Measurements from ENCODE around the gene ATOSB.

ATOSB gene

GRCh38 chr9:35104586-35104985 lies 11.1 kb downstream of the ATOSB start:
- Histone ChIP-seq H3K4me3 (ENCODE audit: extremely low read depth, insufficient read depth, low read length, poor library complexity, severe bottlenecking) (no peak overlapping the region), H3K36me3 (ENCODE audit: control insufficient read depth, insufficient read depth, low read length) (peaks cover 75% of the 10 kb centered on the region)

GRCh38 chr9:35103660-35104191 lies 11.9 kb downstream of the ATOSB start:
- 27 to 41% methylated on average over 4 to 5 of the region's 5 CpGs for WGBS, 2 experiments (ENCODE audit: insufficient coverage in 2 of 2)
- Histone ChIP-seq H3K4me3 (ENCODE audit: extremely low read depth, insufficient read depth, low read length, poor library complexity, severe bottlenecking) (peak overlapping the region; percentile 73), H3K36me3 (ENCODE audit: control insufficient read depth, insufficient read depth, low read length) (peaks cover 77% of the 10 kb centered on the region), H3K27ac (ENCODE audit: low read depth, low read length, severe bottlenecking) (peak overlapping the region; percentile 93), H3K9me3 (ENCODE audit: control insufficient read depth, low read length) (no peaks in the 10 kb centered on the region), H3K4me1 (ENCODE audit: control insufficient read depth, insufficient read depth, low read length, poor library complexity, severe bottlenecking) (peaks cover 17% of the 10 kb centered on the region)

More at GRCh38 chr9:35104586-35104985, 11.1 kb downstream of the ATOSB start:
- H3K4me1 ChIP-seq (ENCODE audit: control insufficient read depth, insufficient read depth, low read length, poor library complexity, severe bottlenecking): peaks cover 20% of the 10 kb centered on the region
- peak overlapping the region; percentile 93 for H3K27ac ChIP-seq (ENCODE audit: low read depth, low read length, severe bottlenecking)
- no peaks in the 10 kb centered on the region for H3K9me3 ChIP-seq (ENCODE audit: control insufficient read depth, low read length)
- WGBS, 2 experiments (ENCODE audit: insufficient coverage in 2 of 2): no CpG with 5 or more reads among the region's 4 CpGs

- WGBS, 2 experiments (ENCODE audit: insufficient coverage in 2 of 2): 0 to 1% methylated on average over 47 to 50 of the region's 57 CpGs
- Histone ChIP-seq H3K9me3 (ENCODE audit: control insufficient read depth, low read length) (no peaks in the 10 kb centered on the region), H3K27ac (ENCODE audit: low read depth, low read length, severe bottlenecking) (peak within 1 kb of the TSS; percentile 93), H3K36me3 (ENCODE audit: control insufficient read depth, insufficient read depth, low read length) (peaks cover 70% of the 10 kb centered on the region), H3K4me3 (ENCODE audit: extremely low read depth, insufficient read depth, low read length, poor library complexity, severe bottlenecking) (peak within 1 kb of the TSS; percentile 73), H3K4me1 (ENCODE audit: control insufficient read depth, insufficient read depth, low read length, poor library complexity, severe bottlenecking) (peaks cover 17% of the 10 kb centered on the region)
These were observed 12.6 kb downstream of the ATOSB start, which contains the start of gene STOML2 for GRCh38 chr9:35102769-35103659. Gene STOML2 (minus strand): TSS chr9:35103131. CDS start chr9:35103094, 37 bp downstream.

GRCh38 chr9:35102465-35102768 lies 13.2 kb downstream of the ATOSB start:
- peaks cover 17% of the 10 kb centered on the region for H3K4me1 ChIP-seq (ENCODE audit: control insufficient read depth, insufficient read depth, low read length, poor library complexity, severe bottlenecking)
- peak overlapping the region; percentile 93 for H3K27ac ChIP-seq (ENCODE audit: low read depth, low read length, severe bottlenecking)
- H3K36me3 ChIP-seq (ENCODE audit: control insufficient read depth, insufficient read depth, low read length): peaks cover 64% of the 10 kb centered on the region
- no peaks in the 10 kb centered on the region for H3K9me3 ChIP-seq (ENCODE audit: control insufficient read depth, low read length)
- WGBS, 2 experiments (ENCODE audit: insufficient coverage in 2 of 2): 8 to 10% methylated on average over 8 to 10 of the region's 10 CpGs
- H3K4me3 ChIP-seq (ENCODE audit: extremely low read depth, insufficient read depth, low read length, poor library complexity, severe bottlenecking): peak overlapping the region; percentile 73

- peaks cover 44% of the 10 kb centered on the region for H3K36me3 ChIP-seq (ENCODE audit: control insufficient read depth, insufficient read depth, low read length)
- peaks cover 5% of the 10 kb centered on the region for H3K4me1 ChIP-seq (ENCODE audit: control insufficient read depth, insufficient read depth, low read length, poor library complexity, severe bottlenecking)
- H3K9me3 ChIP-seq (ENCODE audit: control insufficient read depth, low read length): no peaks in the 10 kb centered on the region
- 81 to 95% methylated on average over 3 of the region's 3 CpGs for WGBS, 2 experiments (ENCODE audit: insufficient coverage in 2 of 2)
- no peak overlapping the region for H3K27ac ChIP-seq (ENCODE audit: low read depth, low read length, severe bottlenecking)
- no peak overlapping the region for H3K4me3 ChIP-seq (ENCODE audit: extremely low read depth, insufficient read depth, low read length, poor library complexity, severe bottlenecking)
These were observed 18.1 kb downstream of the ATOSB start for GRCh38 chr9:35097573-35097972.

- Histone ChIP-seq H3K4me1 (ENCODE audit: control insufficient read depth, insufficient read depth, low read length, poor library complexity, severe bottlenecking) (no peaks in the 10 kb centered on the region), H3K4me3 (ENCODE audit: extremely low read depth, insufficient read depth, low read length, poor library complexity, severe bottlenecking) (peak within 1 kb of the TSS; percentile 82), H3K27ac (ENCODE audit: low read depth, low read length, severe bottlenecking) (peak within 1 kb of the TSS; percentile 94), H3K36me3 (ENCODE audit: control insufficient read depth, insufficient read depth, low read length) (peaks cover 45% of the 10 kb centered on the region), H3K9me3 (ENCODE audit: control insufficient read depth, low read length) (no peaks in the 10 kb centered on the region)
- WGBS, 2 experiments (ENCODE audit: insufficient coverage in 2 of 2): 0 to 1% methylated on average over 35 to 43 of the region's 53 CpGs
These were observed 19.4 kb downstream of the ATOSB start, which contains the start of gene PIGO for GRCh38 chr9:35096035-35096849. Gene PIGO (minus strand): TSS chr9:35096591. CDS start chr9:35095565, 1,026 bp downstream.

GRCh38 chr9:35091536-35091935 lies 24.1 kb downstream of the ATOSB start:
- WGBS, 2 experiments (ENCODE audit: insufficient coverage in 2 of 2): 91 to 96% methylated on average over 15 to 17 of the region's 17 CpGs
- Histone ChIP-seq H3K36me3 (ENCODE audit: control insufficient read depth, insufficient read depth, low read length) (peaks cover 59% of the 10 kb centered on the region), H3K4me1 (ENCODE audit: control insufficient read depth, insufficient read depth, low read length, poor library complexity, severe bottlenecking) (no peaks in the 10 kb centered on the region), H3K9me3 (ENCODE audit: control insufficient read depth, low read length) (no peaks in the 10 kb centered on the region), H3K27ac (ENCODE audit: low read depth, low read length, severe bottlenecking) (no peak overlapping the region), H3K4me3 (ENCODE audit: extremely low read depth, insufficient read depth, low read length, poor library complexity, severe bottlenecking) (no peak overlapping the region)

- Histone ChIP-seq H3K4me1 (ENCODE audit: control insufficient read depth, insufficient read depth, low read length, poor library complexity, severe bottlenecking) (no peaks in the 10 kb centered on the region), H3K9me3 (ENCODE audit: control insufficient read depth, low read length) (no peaks in the 10 kb centered on the region), H3K36me3 (ENCODE audit: control insufficient read depth, insufficient read depth, low read length) (peaks cover 55% of the 10 kb centered on the region), H3K27ac (ENCODE audit: low read depth, low read length, severe bottlenecking) (no peak overlapping the region), H3K4me3 (ENCODE audit: extremely low read depth, insufficient read depth, low read length, poor library complexity, severe bottlenecking) (no peak overlapping the region)
- 85 to 91% methylated on average over 2 of the region's 2 CpGs for WGBS, 2 experiments (ENCODE audit: insufficient coverage in 2 of 2)
These were observed 26.2 kb downstream of the ATOSB start for GRCh38 chr9:35089434-35089833.

GRCh38 chr9:35085078-35085477 lies 30.6 kb downstream of the ATOSB start:
- Histone ChIP-seq H3K4me3 (ENCODE audit: extremely low read depth, insufficient read depth, low read length, poor library complexity, severe bottlenecking) (no peak overlapping the region), H3K9me3 (ENCODE audit: control insufficient read depth, low read length) (no peaks in the 10 kb centered on the region), H3K36me3 (ENCODE audit: control insufficient read depth, insufficient read depth, low read length) (peaks cover 23% of the 10 kb centered on the region), H3K27ac (ENCODE audit: low read depth, low read length, severe bottlenecking) (no peak overlapping the region), H3K4me1 (ENCODE audit: control insufficient read depth, insufficient read depth, low read length, poor library complexity, severe bottlenecking) (no peaks in the 10 kb centered on the region)
- WGBS, 2 experiments (ENCODE audit: insufficient coverage in 2 of 2): 100% methylated on average over 1 of the region's 2 CpGs; no CpG with 5 or more reads in 1 of the 2 experiments

- Histone ChIP-seq H3K9me3 (ENCODE audit: control insufficient read depth, low read length) (no peaks in the 10 kb centered on the region), H3K36me3 (ENCODE audit: control insufficient read depth, insufficient read depth, low read length) (peaks cover 34% of the 10 kb centered on the region), H3K4me1 (ENCODE audit: control insufficient read depth, insufficient read depth, low read length, poor library complexity, severe bottlenecking) (peaks cover 7% of the 10 kb centered on the region), H3K27ac (ENCODE audit: low read depth, low read length, severe bottlenecking) (peak within 1 kb of the TSS; percentile 73), H3K4me3 (ENCODE audit: extremely low read depth, insufficient read depth, low read length, poor library complexity, severe bottlenecking) (peak within 1 kb of the TSS; percentile 73)
- WGBS, 2 experiments (ENCODE audit: insufficient coverage in 2 of 2): 0% methylated on average over 54 to 56 of the region's 67 CpGs
These were observed 36.0 kb downstream of the ATOSB start, which contains the start of gene FANCG for GRCh38 chr9:35079426-35080341. Gene FANCG (minus strand): TSS chr9:35079942. CDS start chr9:35079524, 418 bp downstream.
